ENCODE measurements around the gene TRIM41.

TRIM41 gene

DNA sequence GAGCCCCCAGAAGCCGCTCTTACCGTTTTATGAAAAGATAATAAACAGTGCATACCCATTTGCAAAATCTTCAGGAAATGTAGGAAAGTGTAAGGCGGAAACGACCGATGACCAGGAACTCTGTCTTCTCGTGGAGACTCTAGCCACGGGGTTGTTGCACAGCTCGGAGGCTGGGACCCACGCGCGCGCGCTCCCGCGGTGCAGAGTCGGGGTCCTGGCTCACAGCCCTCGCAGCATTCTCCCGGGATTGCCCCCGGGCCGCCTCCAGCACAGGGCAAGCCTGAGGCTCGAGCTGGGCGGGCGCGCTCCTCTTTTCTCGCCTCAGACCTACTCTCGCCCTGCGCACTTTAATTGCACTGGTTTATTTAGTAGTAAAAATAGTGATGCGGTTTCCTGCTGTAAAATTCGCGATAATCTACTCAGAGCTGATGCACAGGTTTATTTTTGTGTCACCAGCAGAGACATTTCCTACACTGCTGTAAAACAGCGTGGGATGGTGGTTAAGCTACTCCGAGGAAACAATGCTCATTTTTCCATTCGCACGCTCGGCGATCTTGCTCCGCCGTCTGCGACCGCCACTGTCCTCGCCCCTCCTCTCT, 33.6 kb upstream of the TRIM41 start:
- DNase-seq (ENCODE audit: low spot score) = no peak
- H3K27ac ChIP-seq = peak overlapping the region; percentile 88 to 97

GRCh38 chr5:181189962-181190710, 32.9 kb upstream of the TRIM41 start:
- DNase-seq (ENCODE audit: low spot score) = no peak
- peak overlapping the region; percentile 90 for H3K4me3 ChIP-seq
- H3K27ac ChIP-seq = peak overlapping the region; percentile 88 to 97
- no peak for TF ChIP-seq CTCF (IDR thresholded peaks at IDR 0.05)

More for the DNA sequence above, 33.6 kb upstream of the TRIM41 start:
- H3K4me3 ChIP-seq = peak overlapping the region; percentile 90
- TF ChIP-seq CTCF (IDR thresholded peaks at IDR 0.05) = no peak

- DNase-seq (ENCODE audit: low spot score) = no peak
- Histone ChIP-seq H3K27ac (peak overlapping the region; percentile 88 to 97), H3K4me3 (peak overlapping the region; percentile 90)
- no peak for TF ChIP-seq CTCF (IDR thresholded peaks at IDR 0.05)
Measured at GRCh38 chr5:181190711-181191525, 32.2 kb upstream of the TRIM41 start.

GRCh38 chr5:181191526-181192336, 31.4 kb upstream of the TRIM41 start:
- Histone ChIP-seq H3K27ac (peak overlapping the region; percentile 88 to 97), H3K4me3 (peak overlapping the region; percentile 90)
- no peak for TF ChIP-seq CTCF (IDR thresholded peaks at IDR 0.05)
- peak; percentile 99 for DNase-seq (ENCODE audit: low spot score)

DNA sequence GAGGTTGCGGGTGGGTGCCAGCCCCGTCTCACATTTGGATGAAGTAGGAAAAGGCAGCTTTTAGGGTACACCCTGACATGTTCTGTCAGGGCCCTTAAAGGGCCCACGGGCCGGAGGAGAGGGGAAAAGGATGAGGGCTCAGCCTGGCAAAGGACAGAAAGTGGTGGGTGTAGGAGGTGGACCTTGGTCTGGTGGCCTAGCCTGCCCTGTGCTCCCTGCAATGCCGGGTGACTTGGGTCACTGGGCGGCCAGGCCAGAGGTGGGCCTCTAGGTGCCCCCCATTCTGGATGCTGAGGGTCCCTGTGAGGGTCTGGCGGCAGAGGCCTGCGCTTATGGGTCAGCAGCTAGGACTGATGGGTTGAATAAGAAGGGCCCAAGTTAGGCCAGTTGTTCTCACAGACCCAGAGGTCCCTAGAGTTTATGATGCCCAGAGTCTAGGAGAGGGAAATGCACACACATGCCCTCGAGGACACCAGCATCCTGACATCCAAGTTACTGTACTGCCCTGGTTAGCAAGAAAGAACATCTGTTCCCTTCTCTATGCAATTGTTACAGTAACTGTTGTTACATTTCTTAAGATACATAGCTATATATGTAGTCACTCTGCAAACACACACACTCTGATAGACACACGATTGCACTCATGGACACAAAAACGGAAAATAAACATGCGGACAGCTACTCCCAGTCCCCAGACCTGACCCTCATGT, 30.6 kb upstream of the TRIM41 start:
- peak overlapping the region; percentile 90 for H3K4me3 ChIP-seq
- no peak for DNase-seq (ENCODE audit: low spot score)
- H3K27ac ChIP-seq = peak overlapping the region; percentile 88 to 97
- TF ChIP-seq CTCF (IDR thresholded peaks at IDR 0.05) = no peak

GRCh38 chr5:181193656-181194055, 29.4 kb upstream of the TRIM41 start:
- no peak for DNase-seq (ENCODE audit: low spot score)
- Histone ChIP-seq H3K27ac (no peak overlapping the region), H3K4me3 (no peak overlapping the region)
- no peak for TF ChIP-seq CTCF (IDR thresholded peaks at IDR 0.05)

Measured in coronary artery (tissue), 2 donors.